ENCODE results near the gene CCDC88C. TPM values are rescaled to one million over a fixed set of nuclear protein-coding genes. Genes with fewer than 3 reads are reported as not detected.

The CCDC88C gene
- total RNA-seq, 2 donors from 2014 or later = 32.5 to 54.4 TPM

- no peak for TF ChIP-seq POLR2AphosphoS5 (IDR thresholded peaks at IDR 0.05)
- no peak for TF ChIP-seq POLR2A (IDR thresholded peaks at IDR 0.05)
- TF ChIP-seq, protein P1, sequence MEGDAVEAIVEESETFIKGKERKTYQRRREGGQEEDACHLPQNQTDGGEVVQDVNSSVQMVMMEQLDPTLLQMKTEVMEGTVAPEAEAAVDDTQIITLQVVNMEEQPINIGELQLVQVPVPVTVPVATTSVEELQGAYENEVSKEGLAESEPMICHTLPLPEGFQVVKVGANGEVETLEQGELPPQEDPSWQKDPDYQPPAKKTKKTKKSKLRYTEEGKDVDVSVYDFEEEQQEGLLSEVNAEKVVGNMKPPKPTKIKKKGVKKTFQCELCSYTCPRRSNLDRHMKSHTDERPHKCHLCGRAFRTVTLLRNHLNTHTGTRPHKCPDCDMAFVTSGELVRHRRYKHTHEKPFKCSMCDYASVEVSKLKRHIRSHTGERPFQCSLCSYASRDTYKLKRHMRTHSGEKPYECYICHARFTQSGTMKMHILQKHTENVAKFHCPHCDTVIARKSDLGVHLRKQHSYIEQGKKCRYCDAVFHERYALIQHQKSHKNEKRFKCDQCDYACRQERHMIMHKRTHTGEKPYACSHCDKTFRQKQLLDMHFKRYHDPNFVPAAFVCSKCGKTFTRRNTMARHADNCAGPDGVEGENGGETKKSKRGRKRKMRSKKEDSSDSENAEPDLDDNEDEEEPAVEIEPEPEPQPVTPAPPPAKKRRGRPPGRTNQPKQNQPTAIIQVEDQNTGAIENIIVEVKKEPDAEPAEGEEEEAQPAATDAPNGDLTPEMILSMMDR (IDR thresholded peaks at IDR 0.05) = no peak
- DNase-seq (ENCODE audit: low spot score) = no peak
- intact Hi-C loops (cut with DNase I) = no loop called here
- H3K4me1 ChIP-seq (replicated peaks) = no peaks in the 10 kb centered on the region
- H3K27me3 ChIP-seq (replicated peaks; ENCODE audit: insufficient read depth) = no peaks in the 10 kb centered on the region
- no peaks in the 10 kb centered on the region for H3K36me3 ChIP-seq
- WGBS = 65% methylated on average over 8 of the region's 8 CpGs
- H3K4me3 ChIP-seq = no peak overlapping the region
- no peak overlapping the region for H3K27ac ChIP-seq
- H3K9me3 ChIP-seq = no peaks in the 10 kb centered on the region
Observed at GRCh38 chr14:91238661-91239060, 179.0 kb downstream of the CCDC88C start.

- H3K4me3 ChIP-seq = no peak overlapping the region
- intact Hi-C loops (cut with DNase I) = no loop called here
- H3K4me1 ChIP-seq (replicated peaks) = no peaks in the 10 kb centered on the region
- WGBS = 69% methylated on average over 4 of the region's 4 CpGs
- TF ChIP-seq, protein P1 (IDR thresholded peaks at IDR 0.05) = no peak
- TF ChIP-seq POLR2A (IDR thresholded peaks at IDR 0.05) = no peak
- TF ChIP-seq POLR2AphosphoS5 (IDR thresholded peaks at IDR 0.05) = no peak
- no peak for DNase-seq (ENCODE audit: low spot score)
- no peaks in the 10 kb centered on the region for H3K36me3 ChIP-seq
- H3K9me3 ChIP-seq = no peaks in the 10 kb centered on the region
- H3K27me3 ChIP-seq (replicated peaks; ENCODE audit: insufficient read depth) = no peaks in the 10 kb centered on the region
- no peak overlapping the region for H3K27ac ChIP-seq
Observed at GRCh38 chr14:91238085-91238484, 179.5 kb downstream of the CCDC88C start.

GRCh38 chr14:91237219-91237618, 180.4 kb downstream of the CCDC88C start:
- WGBS = 88% methylated on average over 7 of the region's 7 CpGs
- H3K27me3 ChIP-seq (replicated peaks; ENCODE audit: insufficient read depth) = no peaks in the 10 kb centered on the region
- DNase-seq (ENCODE audit: low spot score) = no peak
- H3K36me3 ChIP-seq = no peaks in the 10 kb centered on the region
- H3K9me3 ChIP-seq = no peaks in the 10 kb centered on the region
- H3K4me1 ChIP-seq (replicated peaks) = no peaks in the 10 kb centered on the region
- no peak overlapping the region for H3K4me3 ChIP-seq
- intact Hi-C loops (cut with DNase I) = no loop called here
- no peak for TF ChIP-seq POLR2A (IDR thresholded peaks at IDR 0.05)
- TF ChIP-seq POLR2AphosphoS5 (IDR thresholded peaks at IDR 0.05) = no peak
- TF ChIP-seq, protein P1 (IDR thresholded peaks at IDR 0.05) = no peak
- H3K27ac ChIP-seq = no peak overlapping the region

DNA sequence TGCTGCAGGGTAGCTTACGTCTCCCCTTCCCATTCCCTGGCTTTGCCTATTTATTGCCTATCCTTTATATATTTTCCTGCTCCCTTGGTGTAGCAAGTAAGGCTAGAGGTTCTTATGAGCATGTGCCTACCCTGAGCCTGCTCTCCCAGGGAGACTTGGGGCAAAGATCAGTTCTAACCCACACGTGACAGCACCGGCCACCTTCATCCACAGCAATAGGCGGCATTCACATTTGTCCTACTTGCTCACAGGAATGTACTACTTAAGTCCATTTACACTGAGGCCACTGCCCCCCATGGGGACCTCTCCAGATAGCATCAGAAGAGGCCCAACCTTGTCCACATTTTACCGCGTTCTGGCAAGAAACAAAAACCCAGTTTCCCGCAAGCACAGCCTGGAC, 181.8 kb downstream of the CCDC88C start:
- TF ChIP-seq POLR2AphosphoS5 (IDR thresholded peaks at IDR 0.05) = no peak
- TF ChIP-seq, protein P1 (IDR thresholded peaks at IDR 0.05) = no peak
- TF ChIP-seq POLR2A (IDR thresholded peaks at IDR 0.05) = no peak
- Histone ChIP-seq H3K9me3 (no peaks in the 10 kb centered on the region), H3K4me1 (replicated peaks) (no peaks in the 10 kb centered on the region), H3K27ac (no peak overlapping the region), H3K36me3 (no peaks in the 10 kb centered on the region), H3K27me3 (replicated peaks; ENCODE audit: insufficient read depth) (no peaks in the 10 kb centered on the region), H3K4me3 (no peak overlapping the region)
- 93% methylated on average over 7 of the region's 7 CpGs for whole genome bisulfite sequencing
- intact Hi-C loops (cut with DNase I) = no loop called here
- no peak for DNase-seq (ENCODE audit: low spot score)

- DNase-seq (ENCODE audit: low spot score) = no peak
- no peaks in the 10 kb centered on the region for H3K27me3 ChIP-seq (replicated peaks; ENCODE audit: insufficient read depth)
- no peak overlapping the region for H3K27ac ChIP-seq
- 95% methylated on average over 16 of the region's 16 CpGs for WGBS
- H3K9me3 ChIP-seq = no peaks in the 10 kb centered on the region
- H3K4me3 ChIP-seq = no peak overlapping the region
- TF ChIP-seq POLR2AphosphoS5 (IDR thresholded peaks at IDR 0.05) (no peak), POLR2A (IDR thresholded peaks at IDR 0.05) (no peak)
- no peaks in the 10 kb centered on the region for H3K36me3 ChIP-seq
- intact Hi-C loops (cut with DNase I) = no loop called here
- no peaks in the 10 kb centered on the region for H3K4me1 ChIP-seq (replicated peaks)
Observed at GRCh38 chr14:91234791-91235114, 182.9 kb downstream of the CCDC88C start.

All from prostate gland (tissue), 2 donors.